Occipital lobe (tissue), 2 donors: ENCODE data around the gene CHST11. TPM values are rescaled to one million over a fixed set of nuclear protein-coding genes. Genes with fewer than 3 reads are reported as not detected.

Experiments
- DNase-seq: peaks from one replicate; lab custom pipeline; 2025; lab: John Stamatoyannopoulos, UW
- total RNA-seq: library from RNA; depleted of rRNA; stranded (reverse); fragments of >200 nt; gene quantifications from one replicate; pipeline ENCODE4 v1.2.3, GENCODE V29; 2014

The CHST11 gene
- total RNA-seq, 1 donor from 2014 or later: 29.0 TPM

GRCh38 chr12:104480826-104481440 is 24.2 kb downstream of the CHST11 start:
- no peak for DNase-seq

DNA sequence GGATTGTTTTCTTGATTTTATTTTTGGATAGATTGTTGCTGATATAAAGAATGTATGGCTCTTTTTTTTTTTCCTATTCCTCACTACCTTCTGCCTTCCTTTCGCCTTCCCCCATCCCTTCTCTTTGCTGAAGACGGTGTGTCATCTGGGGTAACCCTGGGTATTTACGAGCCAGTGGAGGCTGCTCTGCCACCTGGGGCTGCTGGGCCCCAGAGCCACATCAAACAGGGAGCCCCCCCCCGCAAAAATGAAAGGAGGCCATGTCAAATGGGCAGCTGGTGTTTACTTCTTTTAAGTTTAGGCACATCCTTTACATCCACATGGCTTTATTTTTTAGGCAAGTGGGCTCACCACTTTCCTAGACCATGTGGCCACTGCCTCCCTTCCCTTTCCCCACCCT is 25.4 kb downstream of the CHST11 start:
- no peak for DNase-seq

DNA sequence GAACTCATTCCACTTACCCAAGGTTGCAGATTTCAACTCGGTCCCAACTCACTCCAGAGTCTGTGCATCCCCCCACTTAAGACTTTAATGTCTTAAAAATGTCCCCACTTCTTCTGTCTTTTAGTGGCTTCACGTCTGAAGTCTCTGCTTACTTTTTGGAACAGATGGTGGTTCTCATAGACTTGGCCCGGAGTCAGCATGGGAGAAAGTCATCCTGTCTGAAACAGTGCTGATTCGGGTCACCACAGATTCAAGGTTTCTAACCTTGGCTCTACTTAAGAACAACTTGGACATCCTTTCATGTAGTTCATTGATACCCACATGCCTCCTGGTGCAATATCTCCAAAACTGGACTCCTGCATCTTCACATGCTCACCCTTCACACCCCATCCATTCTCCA is 26.0 kb downstream of the CHST11 start:
- no peak for DNase-seq

DNA sequence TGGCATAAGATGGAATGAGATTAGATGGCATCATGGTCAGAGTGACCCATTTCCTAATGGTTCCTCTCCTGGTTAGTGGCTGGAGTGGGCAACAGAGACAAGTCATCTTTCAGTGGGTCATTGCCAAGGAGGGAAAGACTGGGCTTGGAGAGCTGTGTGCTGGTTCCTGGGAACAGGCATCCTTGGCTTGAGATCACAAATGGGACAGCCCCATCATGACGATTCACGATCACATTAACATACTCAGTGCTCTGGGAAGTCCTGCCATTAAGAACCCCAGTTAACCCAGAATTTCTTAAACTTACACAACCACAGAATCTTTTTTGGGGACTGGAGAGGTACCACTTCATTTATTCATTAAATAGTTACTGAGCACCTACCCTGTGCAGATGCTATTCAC is 27.3 kb downstream of the CHST11 start:
- no peak for DNase-seq

- DNase-seq: no peak
These were observed 29.1 kb downstream of the CHST11 start for GRCh38 chr12:104485651-104486362.

DNA sequence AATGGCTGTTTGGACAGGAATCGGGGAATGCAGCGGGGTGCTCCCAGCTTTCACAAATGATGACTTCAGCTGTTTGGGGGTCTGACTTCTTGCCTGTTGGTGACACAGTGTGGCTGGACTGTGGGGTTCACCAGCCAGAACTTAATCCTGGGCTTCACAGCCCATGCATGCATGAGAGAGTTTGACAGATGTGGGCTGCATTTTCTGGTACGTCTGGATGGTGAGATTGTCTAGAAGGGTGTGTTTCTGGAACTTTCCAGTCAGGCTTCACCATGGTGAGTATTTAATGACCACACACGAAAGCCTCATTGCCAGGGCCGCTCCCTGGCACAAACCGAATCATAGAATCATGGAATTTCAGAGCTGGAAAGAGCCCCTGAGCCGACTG is 29.6 kb downstream of the CHST11 start:
- no peak for DNase-seq

DNA sequence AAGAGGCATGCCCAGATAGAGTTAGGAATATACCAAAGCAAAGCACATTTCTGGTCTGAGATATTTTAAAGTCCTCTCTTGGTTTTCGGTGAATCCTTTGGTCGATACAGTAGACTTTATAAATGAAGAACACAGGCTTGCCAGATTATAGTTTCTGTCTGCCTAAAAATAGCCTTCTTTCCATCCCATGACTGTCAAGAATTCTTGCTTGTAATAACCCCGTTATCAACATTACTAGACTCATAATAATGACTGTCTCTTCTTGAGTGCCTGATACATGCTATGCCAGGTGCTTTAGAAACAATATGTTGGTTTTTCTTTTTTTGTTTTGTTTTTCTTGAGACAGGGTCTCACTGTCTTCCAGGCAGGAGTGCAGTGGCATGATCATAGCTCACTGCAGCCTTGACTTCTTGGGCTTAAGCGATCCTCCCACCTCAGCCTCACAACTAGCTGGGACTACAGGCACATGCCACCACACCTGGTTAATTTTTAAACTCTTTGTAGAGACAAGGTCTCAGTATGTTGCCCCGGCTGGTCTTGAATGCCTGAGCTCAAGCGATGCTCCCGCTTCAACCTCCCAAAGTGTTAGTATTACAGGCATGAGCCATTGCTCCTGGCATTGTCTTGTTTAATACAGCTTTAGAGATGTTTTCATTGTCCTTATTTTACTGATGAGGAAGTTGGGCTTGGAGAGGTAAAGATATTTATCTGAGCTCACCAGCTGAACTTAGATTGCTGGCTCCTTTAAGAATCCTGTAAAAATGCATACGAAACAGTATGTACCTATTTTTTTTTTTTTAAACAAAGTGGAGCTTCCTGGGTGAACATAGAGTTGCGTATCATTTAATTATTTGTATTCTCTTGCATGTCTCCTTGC is 30.4 kb downstream of the CHST11 start:
- DNase-seq: no peak

GRCh38 chr12:104488374-104488773 is 31.6 kb downstream of the CHST11 start:
- no peak for DNase-seq

GRCh38 chr12:104490186-104490585 is 33.4 kb downstream of the CHST11 start:
- no peak for DNase-seq

GRCh38 chr12:104490850-104491249 is 34.1 kb downstream of the CHST11 start:
- DNase-seq: no peak

- no peak for DNase-seq
These were observed 36.7 kb downstream of the CHST11 start for GRCh38 chr12:104493496-104493895.

DNA sequence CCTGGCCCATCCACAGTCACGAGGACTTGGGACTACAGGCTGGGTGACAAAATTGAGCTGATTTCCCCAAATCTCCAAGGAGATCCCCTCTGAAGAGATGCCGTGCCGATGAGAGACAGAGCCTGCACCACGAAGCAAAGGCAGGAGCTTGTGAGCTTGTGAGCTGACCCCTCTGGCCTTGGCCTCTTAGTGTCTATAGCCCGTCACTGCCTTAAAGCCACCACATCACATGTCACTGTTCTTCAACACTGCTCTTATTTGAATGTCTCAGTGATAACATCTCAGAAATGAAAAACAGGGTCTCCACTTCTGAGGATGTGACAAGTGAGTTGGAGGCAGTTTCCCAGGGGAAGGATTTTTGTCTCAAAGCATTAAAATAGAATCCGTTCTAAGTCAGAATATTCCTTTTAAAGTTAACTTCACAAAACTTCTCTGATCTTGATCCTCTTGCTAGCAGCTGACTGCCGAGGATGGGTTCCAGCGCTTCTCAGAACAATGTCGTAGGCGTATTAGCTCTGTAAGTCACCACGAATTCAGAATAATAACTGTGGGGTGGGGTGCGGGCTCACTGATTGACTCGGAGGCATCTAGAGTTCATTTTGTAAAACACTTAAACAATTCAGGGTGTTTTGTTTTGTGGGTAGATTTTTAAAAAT is 37.5 kb downstream of the CHST11 start:
- DNase-seq: no peak

DNA sequence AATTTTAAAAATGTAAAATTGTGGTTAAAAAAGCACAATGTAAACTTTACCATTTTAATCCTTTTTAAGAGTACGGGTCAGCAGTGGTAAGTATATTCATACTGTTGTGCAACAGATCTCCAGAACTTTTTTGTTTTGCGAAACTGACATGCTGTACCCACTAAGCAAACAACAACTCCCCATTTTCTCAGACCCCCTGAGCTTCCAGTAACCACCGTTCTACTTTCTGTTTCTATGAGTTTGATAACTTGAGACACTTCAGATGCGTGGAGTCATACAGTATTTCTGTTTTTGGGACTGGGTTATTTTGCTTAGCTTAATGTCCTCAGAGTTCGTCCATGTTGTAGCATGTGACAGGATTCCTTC is 38.0 kb downstream of the CHST11 start:
- DNase-seq: no peak

GRCh38 chr12:104495786-104496185 is 39.0 kb downstream of the CHST11 start:
- no peak for DNase-seq

DNA sequence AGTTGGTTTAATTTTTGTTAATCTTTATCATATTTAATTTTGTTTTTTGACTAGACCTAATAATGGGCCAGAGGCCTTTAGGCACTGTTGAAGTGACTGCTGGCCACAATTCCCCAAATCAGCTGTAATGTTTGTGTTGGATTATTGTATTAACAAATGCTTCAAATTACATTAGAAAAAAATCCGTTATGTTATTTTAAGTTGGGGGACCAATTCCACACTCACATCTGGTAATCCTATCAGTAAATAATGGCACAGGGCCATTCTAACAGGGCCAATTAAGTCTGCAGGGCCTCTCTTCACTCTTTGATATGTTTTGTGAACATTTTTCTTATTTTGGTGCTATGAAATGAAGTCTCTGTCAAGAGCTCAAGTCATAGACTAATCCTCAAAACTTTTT is 39.6 kb downstream of the CHST11 start:
- no peak for DNase-seq

DNA sequence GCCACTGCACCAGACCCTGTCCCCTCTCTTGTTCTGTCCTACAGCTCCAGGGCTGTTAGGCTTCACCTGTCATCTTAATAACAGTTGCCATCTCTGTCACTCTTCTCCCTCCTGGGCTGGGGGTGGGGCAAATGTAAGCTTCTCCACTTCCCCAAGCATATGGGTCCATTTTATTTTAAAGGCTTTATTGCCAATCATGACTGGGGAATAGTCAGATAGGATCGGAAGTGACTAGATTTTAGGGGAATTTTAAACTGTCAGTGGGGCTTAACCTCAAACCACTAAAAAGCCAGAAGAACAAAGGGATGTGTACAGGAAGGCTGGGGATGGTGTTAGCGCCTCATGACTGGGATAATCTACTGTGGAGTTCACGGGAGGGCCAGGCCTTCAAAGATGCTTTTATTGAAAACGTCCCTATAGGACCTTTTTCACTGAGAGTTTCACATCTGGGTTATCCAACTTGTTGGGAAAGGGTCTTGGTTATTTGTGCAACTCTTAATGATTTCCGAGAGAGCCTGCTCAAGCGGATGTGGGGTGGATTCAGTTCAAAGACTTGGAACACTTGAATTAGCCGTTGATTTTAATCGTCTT is 41.6 kb downstream of the CHST11 start:
- DNase-seq: no peak

DNA sequence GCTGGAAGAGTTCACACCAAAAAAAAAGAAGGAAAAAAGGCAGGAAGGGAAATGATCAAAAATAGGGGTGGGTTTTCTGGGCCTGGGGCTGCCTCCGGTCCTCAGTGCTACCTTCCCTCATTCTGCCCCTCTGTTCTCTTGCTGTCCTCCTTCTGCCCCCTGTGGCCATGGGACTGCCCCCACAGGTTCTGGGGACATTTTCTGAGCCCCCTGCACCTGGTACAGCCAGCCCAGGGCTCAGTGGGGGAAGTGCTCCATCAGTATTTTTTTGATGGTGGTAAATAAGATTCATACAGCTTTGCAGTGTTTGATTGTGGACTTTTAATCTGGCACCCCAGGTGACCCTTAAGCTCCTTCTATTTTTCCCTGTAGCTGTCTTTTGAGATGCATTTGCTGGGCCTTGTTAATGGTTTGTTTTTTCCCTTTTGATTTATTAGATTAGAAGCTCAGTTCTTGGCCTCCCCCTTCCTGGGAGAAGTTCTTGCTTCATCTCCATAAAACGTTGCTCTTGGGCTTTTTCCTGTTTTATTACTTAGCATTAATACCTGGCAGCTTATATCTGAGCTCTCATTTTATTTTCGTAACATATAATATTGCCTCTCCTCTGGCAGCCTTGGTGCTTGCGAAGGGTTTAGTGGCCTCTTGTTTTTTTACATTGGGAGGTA is 43.1 kb downstream of the CHST11 start:
- no peak for DNase-seq

DNA sequence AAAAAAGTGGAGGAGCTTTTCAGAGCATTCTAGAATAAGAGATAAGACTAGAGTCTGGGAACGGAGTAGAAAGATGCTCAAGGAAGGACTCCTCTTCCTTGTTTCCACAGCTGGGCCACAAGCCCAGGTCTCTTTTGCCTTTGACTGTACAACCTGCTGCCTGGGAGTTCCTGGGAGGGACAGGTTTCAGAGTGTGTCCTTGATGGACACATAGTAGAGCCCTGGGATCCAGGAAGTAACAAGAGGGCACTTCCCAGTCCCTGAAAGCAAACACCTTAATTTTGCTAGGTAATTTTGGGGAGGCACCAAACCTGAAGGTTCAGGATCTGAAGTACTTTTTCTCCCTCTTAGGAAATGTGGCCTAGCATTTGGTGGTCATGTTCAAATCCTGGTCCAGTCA is 44.4 kb downstream of the CHST11 start:
- no peak for DNase-seq

GRCh38 chr12:104501660-104502059 is 44.9 kb downstream of the CHST11 start:
- DNase-seq: no peak

DNA sequence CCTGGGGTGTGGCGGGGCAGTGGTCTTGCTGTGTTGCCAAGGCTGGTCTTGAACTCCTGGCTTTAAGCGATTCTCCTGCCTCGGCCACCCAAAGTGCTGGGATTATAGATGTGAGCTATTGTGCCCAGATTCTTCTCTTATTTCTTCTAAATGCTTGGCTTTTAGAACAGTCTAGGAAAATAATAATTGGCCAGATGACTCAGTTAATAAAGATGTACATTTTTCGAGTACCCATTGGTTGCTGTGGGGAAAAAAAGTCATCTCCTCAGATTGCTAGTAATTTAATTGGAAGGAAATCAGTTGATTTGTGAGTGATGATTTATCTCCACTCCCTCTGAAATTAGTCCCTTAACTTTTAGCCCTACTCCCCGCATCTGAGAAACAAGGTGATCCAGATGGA is 45.5 kb downstream of the CHST11 start:
- no peak for DNase-seq

DNA sequence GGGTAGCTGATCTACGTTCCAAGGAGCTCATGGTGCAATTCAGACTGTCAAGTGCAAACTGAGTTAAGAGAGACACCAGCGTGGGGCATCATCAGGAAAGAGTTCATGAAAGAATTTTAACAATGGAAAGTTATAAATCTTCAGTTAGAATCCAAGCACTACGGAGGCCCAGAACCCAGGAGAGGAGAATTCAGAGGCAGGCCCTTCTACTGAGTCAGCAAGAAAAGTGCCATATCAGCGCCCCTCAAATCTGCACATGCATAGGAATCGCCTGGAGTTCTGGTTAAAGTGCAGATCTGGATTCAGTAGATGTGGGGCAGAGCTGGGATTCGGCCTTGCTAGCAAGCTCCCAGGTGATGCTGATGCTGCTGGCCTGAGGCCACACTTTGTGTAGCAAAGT is 45.9 kb downstream of the CHST11 start:
- no peak for DNase-seq
